Right atrium auricular region (tissue), 2 donors: ENCODE measurements around the gene MAPRE3. TPM values are rescaled to one million over a fixed set of nuclear protein-coding genes. Genes with fewer than 3 reads are reported as not detected.

Source experiments
- DNase-seq: peaks from one replicate; pipeline ENCODE4 v3.0.0-alpha.2; 2019; ENCODE audit warnings: low spot score
- H3K27ac ChIP-seq, 2 donors: fragments of 200-600 bp; sonication (generic); 1 replicate in 1 of 2; 2 replicates in 1 of 2; pipeline ENCODE4 v1.5.1; 2016 to 2019
- H3K27me3 ChIP-seq, 2 donors: fragments of 200-600 bp; sonication (generic); one replicate each; pipeline versions ENCODE4 v1.5.1 to v1.6.0; 2017 to 2019
- H3K36me3 ChIP-seq: fragments of 200-600 bp; sonication (generic); one replicate; pipeline ENCODE4 v1.5.1; 2016
- H3K4me1 ChIP-seq, 2 donors: fragments of 200-600 bp; sonication (generic); one replicate each; pipeline versions ENCODE4 v1.5.1 to v1.6.0; 2017 to 2019
- H3K4me3 ChIP-seq, 2 donors: fragments of 200-600 bp; sonication (generic); 1 replicate in 1 of 2; 2 replicates in 1 of 2; pipeline ENCODE4 v1.5.1; 2017 to 2019; ENCODE audit warnings: mild to moderate bottlenecking in 1 of 2, moderate library complexity in 1 of 2
- H3K9me3 ChIP-seq, 2 donors: fragments of 200-600 bp; sonication (generic); one replicate each; pipeline ENCODE4 v1.5.1; 2019
- CTCF ChIP-seq, 2 donors: fragments of 200-600 bp; sonication (generic); IDR thresholded peaks; one replicate each; pipeline ENCODE4 v1.5.1; 2019; ENCODE audit warnings: antibody characterized with exemption in 2 of 2
- total RNA-seq, 2 donors: library from RNA; depleted of rRNA; stranded (reverse); fragments of >200 nt; gene quantifications; one replicate each; pipeline ENCODE4 v1.1.0, GENCODE V29; 2016

Gene MAPRE3
- total RNA-seq, 2 donors from 2014 or later = 20.6 to 33.4 TPM

DNA sequence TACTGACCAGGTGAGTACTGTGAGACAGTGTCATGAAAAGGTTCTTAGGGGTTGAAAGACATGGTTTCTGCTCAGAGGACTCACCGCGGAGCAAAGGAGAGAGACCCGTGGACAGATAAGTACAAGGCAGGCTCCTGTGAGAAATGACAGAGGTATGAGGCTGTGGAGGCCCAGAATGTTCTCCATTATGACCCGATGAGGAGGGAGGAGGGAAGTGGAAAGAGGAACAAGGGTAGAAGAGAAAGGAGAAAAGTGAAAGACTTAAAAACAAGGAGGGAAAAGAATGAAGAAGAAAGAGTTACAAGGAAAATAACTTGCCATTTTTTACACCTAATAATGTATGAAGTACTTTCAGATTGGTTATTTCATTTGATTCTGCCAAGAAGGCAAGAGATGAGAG is 29.8 kb downstream of the MAPRE3 start:
- Histone ChIP-seq H3K4me1 (peaks cover 0 to 7% of the 10 kb centered on the region in 2 donors), H3K9me3 (no peaks in the 10 kb centered on the region), H3K27ac (no peak overlapping the region), H3K4me3 (no peak overlapping the region), H3K36me3 (peaks cover 4% of the 10 kb centered on the region), H3K27me3 (no peaks in the 10 kb centered on the region)
- TF ChIP-seq CTCF (IDR thresholded peaks at IDR 0.05) = no peak
- no peak for DNase-seq

DNA sequence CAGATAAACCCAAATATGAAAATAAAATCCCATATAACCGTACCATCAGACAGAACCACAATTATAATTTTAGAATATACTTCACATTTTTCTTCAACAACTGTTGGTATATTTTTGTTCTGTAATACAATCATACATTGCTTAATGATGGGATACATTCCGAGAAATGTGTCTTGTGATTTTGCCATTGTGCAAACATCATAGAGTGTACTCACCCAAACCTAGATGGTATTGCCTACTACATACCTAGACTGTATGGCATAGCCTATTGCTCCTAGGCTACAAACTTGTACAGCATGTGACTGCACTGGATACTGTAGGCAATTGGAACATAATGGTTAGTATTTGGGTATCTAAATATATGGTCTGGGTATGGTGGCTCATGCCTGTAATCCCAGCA is 30.6 kb downstream of the MAPRE3 start:
- no peak for TF ChIP-seq CTCF (IDR thresholded peaks at IDR 0.05)
- Histone ChIP-seq H3K36me3 (peaks cover 4% of the 10 kb centered on the region), H3K27me3 (no peaks in the 10 kb centered on the region), H3K4me3 (no peak overlapping the region), H3K27ac (no peak overlapping the region), H3K4me1 (peaks cover 0 to 7% of the 10 kb centered on the region in 2 donors), H3K9me3 (no peaks in the 10 kb centered on the region)
- no peak for DNase-seq

- Histone ChIP-seq H3K27me3 (no peaks in the 10 kb centered on the region), H3K4me3 (no peak overlapping the region), H3K36me3 (peaks cover 4% of the 10 kb centered on the region), H3K4me1 (peaks cover 0 to 9% of the 10 kb centered on the region in 2 donors), H3K27ac (no peak overlapping the region), H3K9me3 (no peaks in the 10 kb centered on the region)
- no peak for TF ChIP-seq CTCF (IDR thresholded peaks at IDR 0.05)
- DNase-seq = no peak
Observed at GRCh38 chr2:27001950-27002349, 31.5 kb downstream of the MAPRE3 start.

DNA sequence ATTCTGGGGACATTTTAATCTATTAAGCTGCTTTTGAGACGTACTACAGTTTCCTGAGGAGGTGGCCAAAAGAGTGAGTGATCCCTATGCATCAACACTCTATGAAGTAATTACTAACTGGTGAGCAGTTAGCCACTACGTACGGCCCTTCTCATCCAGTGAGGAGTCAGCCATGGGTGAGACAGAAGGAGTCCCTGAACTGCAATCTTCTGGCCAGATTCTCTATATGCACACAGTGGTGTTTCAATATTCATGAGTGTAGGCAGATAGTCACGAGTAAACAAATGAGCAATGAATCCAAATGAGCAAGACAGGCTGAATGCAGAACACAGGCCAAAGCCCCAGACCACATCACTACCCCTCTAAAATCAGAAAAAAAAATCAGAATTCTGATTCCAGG is 32.6 kb downstream of the MAPRE3 start:
- no peak for TF ChIP-seq CTCF (IDR thresholded peaks at IDR 0.05)
- no peak for DNase-seq
- Histone ChIP-seq H3K4me1 (peaks cover 0 to 16% of the 10 kb centered on the region in 2 donors), H3K36me3 (peaks cover 4% of the 10 kb centered on the region), H3K4me3 (no peak overlapping the region), H3K9me3 (no peaks in the 10 kb centered on the region), H3K27me3 (no peaks in the 10 kb centered on the region), H3K27ac (no peak overlapping the region)

GRCh38 chr2:27003857-27004256 is 33.4 kb downstream of the MAPRE3 start:
- Histone ChIP-seq H3K9me3 (no peaks in the 10 kb centered on the region), H3K27ac (no peak overlapping the region), H3K36me3 (no peaks in the 10 kb centered on the region), H3K4me3 (no peak overlapping the region), H3K27me3 (no peaks in the 10 kb centered on the region), H3K4me1 (peaks cover 0 to 16% of the 10 kb centered on the region in 2 donors)
- DNase-seq = no peak
- no peak for TF ChIP-seq CTCF (IDR thresholded peaks at IDR 0.05)
